M059J (cell line): ENCODE data around the gene JUNB. TPM values are rescaled to one million over a fixed set of nuclear protein-coding genes. Genes with fewer than 3 reads are reported as not detected.

Experiments used
- DNase-seq: peaks from one replicate; pipeline ENCODE4 v3.0.0-alpha.2; 2012; ENCODE audit warnings: low read depth
- total RNA-seq: library from RNA; depleted of rRNA; stranded (reverse); fragments of >200 nt; shearing (Covaris generic); gene quantifications from 2 replicates; pipeline ENCODE4 v1.2.3, GENCODE V29; 2014

JUNB gene
- total RNA-seq, 1 experiment from 2014 or later: 92.5 TPM

DNA sequence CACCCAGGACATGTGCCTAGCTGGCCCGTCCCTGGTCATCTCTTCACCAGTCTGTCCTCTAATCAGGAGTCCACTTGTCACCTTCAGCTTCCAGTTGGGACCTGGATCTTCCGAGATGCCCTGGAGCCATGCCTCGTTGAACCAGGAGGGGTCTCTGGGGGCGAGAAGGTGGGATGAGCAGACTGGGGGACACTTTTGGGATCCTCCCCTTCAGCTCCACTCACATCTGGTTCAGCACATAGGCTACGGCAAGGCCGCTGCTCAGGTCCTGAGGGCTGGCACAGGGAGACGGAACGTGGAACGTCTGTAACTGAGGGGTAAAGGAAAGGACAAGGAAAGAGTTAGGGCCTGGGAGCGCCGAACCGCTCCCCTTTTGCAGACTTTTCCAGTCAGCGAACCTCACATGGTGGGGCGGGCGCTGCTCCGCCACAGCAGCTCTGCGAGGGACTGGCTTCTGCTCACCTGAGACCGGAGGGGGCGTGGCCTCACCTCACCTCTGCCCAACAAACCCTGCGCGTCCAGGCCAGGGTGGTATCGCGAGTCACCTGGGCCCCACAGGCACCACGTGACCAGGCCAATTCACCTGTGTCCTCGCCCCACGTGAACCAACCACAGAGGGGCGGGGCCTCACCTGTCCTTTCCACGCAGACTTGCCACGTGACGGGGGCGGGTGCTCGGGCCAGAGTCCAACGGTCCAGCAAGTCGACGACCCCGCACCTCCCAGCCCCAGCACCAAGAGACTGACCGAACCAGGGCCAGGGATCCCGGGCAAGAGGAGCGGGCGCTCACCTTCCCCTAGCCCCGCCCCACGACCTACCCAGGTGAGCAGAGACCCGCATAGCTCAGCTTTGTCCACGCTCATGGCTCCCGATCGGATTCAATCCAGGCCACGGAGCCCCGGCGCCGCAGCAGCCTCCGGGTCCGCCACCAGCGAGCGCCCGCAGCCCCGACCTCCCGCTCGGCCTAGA is 16.4 kb upstream of the JUNB start, which contains the start of gene HOOK2:
Gene HOOK2 (minus strand): TSS at position 965 of the 968 bp plus-strand sequence. CDS start 103 bp downstream, at position 862.
- no peak for DNase-seq

DNA sequence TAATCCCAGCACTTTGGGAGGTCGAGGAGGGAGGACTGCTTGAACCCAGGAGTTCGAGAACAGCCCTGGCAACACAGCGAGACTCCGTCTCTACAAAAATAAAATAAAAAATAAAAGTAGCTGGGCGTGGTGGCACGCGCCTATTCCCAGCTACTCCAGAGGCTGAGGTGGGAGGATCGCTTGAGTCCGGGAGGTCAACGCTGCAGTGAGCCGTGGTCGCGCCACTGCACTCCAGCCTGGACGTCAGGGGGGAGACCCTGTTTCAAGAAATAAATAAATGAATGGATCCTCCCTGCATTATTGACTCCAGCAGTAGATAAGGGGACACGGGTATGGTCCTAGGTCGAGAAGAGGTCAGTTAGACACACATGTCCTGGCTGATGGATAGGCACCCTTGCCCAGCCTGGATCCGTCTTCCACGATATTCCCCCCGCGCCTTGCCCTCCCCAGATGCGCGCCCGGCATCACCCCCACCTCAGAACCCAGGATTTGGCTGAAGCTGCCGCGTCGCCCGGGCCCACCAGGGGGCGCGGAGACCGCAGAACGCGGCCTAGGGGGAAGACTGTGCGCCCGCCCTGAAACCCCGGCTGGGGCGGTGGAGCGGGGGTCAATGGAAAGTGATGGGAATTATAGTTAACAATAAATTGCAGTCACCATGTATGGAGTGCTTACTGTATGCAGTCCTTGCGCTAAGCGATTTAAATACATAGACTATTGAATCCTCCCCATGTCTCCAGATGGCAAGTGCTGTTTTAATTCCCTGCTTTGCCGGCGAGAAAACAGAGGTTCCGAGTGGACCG is 13.9 kb upstream of the JUNB start:
- peak; percentile 74 for DNase-seq

DNA sequence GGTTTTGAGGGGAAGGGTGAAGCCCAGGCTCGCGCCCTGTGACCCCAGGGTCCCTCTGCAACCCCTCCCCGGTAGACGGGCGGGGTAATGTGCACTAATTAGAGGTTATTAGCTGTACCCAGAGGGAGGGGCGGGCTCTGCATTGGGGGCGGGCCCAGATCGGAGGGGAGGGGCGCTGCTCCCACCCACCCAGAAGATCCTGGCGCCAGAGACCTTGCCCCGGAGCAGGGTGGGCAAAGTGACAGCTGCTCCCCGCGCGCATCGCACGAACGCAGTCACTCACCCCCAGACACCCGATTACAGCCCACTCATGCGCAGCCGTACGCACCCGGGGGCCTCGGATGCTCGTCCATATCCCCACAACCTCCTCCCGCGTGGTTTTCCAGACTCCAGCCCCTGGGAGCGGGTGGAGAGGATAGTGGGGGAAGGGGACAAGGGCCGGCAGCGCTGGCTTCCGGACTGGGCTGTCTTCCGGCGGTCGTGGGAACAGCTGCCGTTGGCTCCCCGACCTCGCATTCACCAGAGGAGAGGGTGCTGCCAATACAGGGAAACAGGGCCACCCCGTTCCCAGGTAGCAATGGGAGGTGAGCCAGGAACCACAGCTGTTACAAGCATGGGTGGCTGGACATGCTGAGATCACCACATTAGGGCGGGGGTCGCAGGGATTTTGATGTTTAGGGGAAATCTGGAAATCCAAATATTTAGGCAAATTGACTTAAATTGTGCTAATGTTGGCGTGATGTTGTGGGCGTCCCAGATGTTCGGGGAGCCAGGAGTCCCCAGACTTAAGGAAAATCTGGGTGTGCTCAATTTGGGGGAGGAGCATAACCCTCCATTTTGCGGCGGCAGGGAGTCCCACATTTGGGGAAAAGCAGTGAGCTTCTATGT is 13.0 kb upstream of the JUNB start:
- DNase-seq: peak; percentile 82

GRCh38 chr19:12778905-12779161 is 12.5 kb upstream of the JUNB start:
- DNase-seq: no peak

DNA sequence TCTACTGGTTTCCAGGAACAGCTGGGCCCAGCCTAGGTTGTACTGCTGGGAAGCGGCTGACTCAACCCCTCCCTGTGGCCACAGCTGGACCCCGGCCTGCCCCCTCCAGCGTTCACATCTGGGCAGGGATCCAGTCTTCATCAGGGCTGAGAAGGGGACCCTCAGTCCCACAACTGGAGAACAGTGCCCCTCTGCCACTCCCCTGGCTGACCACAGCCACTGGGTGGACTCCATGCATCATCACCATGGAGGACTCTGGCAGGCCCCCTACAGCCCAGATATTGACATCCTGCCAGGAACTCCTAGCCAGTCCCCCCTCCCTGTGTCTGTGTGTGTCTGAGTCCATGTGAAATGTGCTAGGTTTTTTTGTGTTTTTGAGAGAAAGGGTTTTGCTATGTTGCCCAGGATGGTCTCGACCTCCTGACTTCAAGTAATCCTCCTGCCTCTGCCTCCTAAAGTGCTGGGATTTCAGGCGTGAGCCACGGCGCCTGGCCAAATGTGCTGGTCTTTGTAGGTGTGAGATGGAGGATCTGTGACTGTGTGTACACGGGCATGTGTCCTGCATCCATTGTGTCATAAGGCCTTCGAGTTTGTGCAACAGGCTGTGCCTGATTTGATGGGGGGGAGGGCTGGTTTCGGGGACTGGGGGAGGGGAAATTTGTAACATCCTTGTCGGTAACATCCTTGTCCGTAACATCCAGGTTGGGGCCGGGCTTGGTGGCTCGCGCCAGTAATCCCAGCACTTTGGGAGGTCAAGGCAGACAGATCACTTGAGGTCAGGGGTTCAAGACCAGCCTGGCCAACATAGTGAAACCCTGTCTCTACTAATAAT is 11.9 kb upstream of the JUNB start:
- peak; percentile 69 for DNase-seq

DNA sequence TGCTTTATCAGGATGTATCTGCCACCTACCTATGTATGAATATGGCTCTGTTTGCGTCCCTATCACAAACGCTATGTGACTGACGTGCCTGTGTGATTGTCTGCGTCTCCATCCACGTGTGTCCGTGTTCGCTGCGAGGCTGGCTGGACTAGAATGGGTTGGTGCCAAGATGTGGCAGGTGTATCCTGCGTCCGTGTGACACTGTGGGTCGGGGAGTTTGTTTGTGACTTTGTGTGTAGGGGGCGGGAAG is 9.2 kb upstream of the JUNB start:
- DNase-seq: no peak

DNA sequence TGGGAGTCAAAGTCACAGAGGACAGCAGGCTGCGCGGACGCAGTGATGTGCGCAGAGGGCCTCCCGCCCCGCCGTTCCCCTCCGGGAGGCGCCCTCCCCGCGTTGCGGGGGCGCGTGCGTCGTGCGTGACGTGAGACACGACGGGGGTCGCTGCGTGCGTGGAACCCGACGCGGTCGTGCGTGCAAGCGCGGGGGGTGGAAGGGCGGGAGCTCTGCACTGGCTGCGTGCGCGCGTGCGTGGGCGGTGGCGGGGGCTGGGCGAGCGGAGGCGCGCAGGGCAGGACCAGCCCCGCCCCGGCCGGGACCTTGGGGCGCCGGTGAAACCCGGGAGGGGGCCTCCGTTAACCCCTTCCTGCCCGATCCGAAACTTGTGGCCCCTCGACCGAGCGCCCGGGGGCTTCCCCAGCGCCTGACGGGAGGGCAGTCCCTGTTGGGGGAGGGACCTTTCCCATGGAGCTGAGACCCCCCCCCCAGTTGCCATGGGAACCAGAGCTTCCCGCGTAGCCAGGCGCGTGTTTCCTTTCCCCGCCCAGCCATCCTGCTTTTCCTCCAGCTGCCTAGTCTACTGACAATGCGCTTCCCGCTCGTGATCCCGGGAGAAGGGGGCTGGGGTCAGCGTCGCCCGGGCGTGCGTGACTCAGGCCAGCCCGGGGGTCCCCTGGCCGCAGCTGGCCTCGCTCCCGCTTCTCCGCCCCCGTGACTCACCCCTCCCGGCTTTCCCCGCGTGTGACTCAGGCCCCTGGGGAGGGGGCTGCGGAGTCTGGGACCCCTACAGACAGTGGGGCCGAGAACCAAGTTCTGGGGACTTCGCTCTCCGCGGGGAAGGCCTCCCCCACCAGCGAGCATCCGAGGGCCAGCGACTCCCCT is 8.6 kb upstream of the JUNB start:
- peak; percentile 77 for DNase-seq

DNA sequence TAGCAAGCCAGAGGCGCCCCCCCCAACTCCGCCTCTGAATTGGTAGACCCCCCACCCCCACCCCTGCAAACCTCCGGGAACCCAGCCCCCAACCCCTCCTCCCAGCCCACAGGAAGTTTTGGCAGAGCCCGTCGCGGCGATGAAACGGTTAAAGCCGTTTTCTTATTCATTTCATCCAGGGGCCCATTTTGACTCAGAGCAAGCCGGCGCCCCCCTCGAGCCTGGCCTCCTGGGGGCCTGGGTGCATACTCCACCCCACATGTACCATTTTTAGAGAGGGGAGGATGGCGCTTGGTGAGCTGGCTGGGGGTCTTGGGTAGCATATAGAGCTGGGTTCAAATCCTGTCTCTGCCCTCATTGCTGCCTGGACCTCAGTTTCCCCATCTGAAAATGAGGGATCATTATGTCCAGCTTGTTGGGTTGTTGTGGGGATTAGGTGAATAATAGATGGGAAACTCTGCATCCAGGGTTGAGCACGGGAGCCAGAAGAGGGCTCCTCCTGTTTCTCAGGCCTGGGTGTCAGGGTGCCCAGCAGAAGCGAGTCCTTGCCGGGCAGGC is 7.9 kb upstream of the JUNB start:
- DNase-seq: no peak

DNA sequence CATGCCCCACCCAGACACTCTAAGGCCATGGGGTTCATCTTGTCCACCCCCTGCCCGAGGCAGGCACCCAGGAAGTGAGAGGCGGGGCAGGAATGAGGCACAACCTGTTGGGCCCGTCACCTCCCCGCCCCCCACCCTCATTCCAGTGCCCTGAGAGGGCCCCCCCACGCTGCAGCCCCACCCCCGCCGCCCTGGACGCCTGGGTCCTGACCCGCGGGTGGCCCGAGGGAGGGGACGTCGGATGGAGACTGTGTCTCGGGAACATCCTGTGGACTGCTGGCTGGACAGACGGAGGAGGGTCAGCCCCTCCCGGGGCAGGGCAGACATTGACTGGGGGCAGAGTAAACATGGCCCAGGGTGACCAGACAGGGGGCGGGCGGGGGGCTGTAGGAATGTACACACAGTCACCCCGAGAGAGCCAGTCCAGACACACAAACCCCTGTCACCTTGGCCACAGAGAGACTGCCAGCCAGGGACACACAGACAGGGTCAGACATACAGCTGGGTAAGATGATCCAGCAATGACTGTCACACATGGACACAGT is 7.4 kb upstream of the JUNB start:
- DNase-seq: no peak

DNA sequence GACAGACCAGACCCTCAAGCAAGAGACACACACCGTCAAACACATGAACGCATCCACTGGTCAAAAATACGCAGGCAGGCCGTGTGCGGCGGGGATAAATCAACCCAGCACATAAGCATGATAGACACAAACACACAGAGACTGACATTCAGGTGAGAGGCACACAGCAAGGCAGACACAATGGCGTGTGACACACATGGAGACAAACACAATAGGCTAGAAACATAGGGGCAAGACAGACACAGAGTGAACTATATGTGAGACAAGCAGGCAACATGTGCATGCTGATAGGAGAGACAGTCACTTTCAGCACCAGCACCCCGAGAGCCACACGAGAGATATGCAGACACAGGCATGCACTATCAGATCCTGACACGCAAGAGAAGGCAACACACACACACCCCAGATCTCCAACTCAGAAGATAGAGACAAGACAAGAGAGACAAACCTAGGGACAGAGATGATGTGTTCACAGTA is 6.9 kb upstream of the JUNB start:
- DNase-seq: no peak

DNA sequence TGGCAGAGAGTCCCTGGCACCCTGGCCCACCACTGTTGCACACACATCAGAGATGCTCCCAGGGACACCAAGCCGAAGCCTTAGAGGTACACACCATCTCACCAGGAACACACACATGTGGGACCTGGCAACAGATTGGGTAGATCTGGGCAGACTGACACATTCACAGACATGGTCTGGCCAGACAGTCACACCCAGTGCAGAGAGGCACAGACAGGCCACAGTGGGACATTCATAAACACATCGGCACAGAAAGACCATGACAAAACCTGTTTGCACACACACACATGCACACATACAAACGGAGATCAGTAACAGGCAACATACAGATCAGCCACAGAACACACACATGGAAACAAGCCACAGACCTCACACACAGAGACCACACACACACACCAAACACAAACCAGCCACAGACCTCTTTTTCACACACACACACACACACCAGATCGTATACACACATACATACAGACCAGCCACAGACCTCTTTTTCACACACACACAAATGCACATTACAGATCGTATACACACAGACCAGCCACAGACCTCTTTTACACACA is 6.3 kb upstream of the JUNB start:
- DNase-seq: no peak

- no peak for DNase-seq
These were observed 5.8 kb upstream of the JUNB start for GRCh38 chr19:12785431-12786031.

GRCh38 chr19:12786141-12786870 is 5.0 kb upstream of the JUNB start:
- DNase-seq: no peak

- DNase-seq: no peak
These were observed 4.3 kb upstream of the JUNB start for GRCh38 chr19:12786952-12787351.

DNA sequence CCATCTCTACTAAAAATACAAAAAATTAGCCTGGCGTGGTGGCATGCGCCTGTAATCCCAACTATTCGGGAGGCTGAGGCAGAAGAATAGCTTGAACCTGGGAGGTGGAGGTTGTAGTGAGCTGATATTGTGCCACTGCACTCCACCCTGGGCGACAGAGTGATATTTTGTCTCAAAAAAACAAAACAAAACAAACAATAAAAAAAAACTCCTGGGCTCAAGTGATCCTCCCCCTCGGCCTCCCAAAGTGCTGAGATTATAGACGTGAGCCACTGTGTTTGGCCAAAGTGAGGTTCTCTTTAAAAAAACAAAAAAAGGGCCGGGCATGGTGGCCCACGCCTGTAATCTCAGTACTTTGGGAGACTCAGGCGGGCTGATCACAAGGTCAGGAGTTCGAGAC is 3.8 kb upstream of the JUNB start:
- DNase-seq: no peak

DNA sequence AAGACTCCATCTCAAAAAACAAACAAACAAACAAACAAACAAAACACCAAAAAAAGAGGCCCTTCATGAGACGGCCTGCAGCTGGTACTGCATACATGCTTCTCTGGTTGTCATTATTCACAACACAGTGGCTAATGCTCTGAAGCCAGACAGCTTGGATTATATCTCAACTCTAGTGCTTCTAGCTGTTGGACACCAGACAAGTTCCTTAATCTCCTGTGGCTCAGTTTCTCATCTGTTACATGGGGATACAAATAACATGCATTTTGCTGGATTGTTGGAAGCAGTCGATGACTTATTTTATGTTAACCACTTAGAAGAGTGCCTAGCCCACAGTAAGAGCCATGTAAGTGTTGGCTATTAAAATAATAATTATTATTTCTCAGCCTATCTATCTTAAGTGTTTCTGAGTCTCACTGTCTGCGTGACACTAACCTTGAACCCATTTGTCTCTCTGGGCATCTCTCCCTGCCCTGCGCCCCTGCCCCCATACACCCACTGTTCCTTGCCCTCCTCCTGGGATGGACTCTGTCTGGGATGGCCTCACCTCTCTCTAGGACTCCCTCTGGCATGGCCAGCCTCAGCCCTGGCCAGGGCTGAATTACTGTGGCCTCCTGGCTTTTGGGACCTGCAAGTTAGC is 3.1 kb upstream of the JUNB start:
- no peak for DNase-seq

DNA sequence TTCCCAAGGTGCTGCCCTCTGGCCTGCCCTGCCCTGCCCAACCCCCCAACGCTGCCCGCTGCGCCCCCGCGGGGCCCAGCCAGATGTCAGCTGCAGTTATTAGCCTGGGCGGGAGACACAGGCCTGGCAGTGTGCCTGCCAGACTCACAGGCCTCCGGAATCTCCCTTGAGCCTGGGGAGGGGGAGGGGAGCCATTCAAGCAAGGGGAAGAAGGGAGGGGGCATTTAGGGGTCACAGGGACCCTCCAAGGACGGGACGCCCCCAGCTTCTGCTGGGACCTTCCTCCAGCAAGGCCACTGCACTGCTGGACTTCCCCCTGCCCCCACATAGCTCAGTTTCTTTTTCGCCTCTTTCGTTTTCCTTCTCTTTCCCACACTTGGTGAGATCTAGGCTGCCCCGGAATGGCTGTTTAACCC is 2.6 kb upstream of the JUNB start:
- DNase-seq: peak; percentile 80
